Ishikawa (cell line): Measurements from ENCODE around the gene ZG16B.

Experiments
- CEBPB ChIP-seq: IDR thresholded peaks from 2 replicates; pipeline ENCODE4 v1.6.1; 2012
- CREB1 ChIP-seq: IDR thresholded peaks from 2 replicates; pipeline ENCODE4 v1.6.1; 2012; ENCODE audit warnings: low read depth
- EGR1 ChIP-seq: IDR thresholded peaks from 2 replicates; pipeline ENCODE4 v1.6.1; 2012
- EP300 ChIP-seq: IDR thresholded peaks from 2 replicates; pipeline ENCODE4 v1.6.1; 2012; ENCODE audit warnings: borderline replicate concordance
- FOXM1 ChIP-seq: IDR thresholded peaks from 2 replicates; pipeline ENCODE4 v1.6.1; 2012; ENCODE audit warnings: low read depth, borderline replicate concordance
- NFIC ChIP-seq: IDR thresholded peaks from 2 replicates; pipeline ENCODE4 v1.6.1; 2012
- RAD21 ChIP-seq: IDR thresholded peaks from 2 replicates; pipeline ENCODE4 v1.6.1; 2012; ENCODE audit warnings: low read depth
- TAF1 ChIP-seq: IDR thresholded peaks from 2 replicates; pipeline ENCODE4 v1.6.1; 2012; ENCODE audit warnings: low read depth, mild to moderate bottlenecking
- TCF12 ChIP-seq: IDR thresholded peaks from 2 replicates; pipeline ENCODE4 v1.6.1; 2012; ENCODE audit warnings: low read depth
- TEAD4 ChIP-seq: IDR thresholded peaks from 2 replicates; pipeline ENCODE4 v1.6.1; 2012
- YY1 ChIP-seq: IDR thresholded peaks from 2 replicates; pipeline ENCODE4 v1.6.1; 2012; ENCODE audit warnings: low read depth
- ZBTB7A ChIP-seq: IDR thresholded peaks from 2 replicates; pipeline ENCODE4 v1.6.1; 2012; ENCODE audit warnings: low read depth
- TF ChIP-seq, protein P1 (sequence below): IDR thresholded peaks from 2 replicates; pipeline ENCODE4 v1.6.1; 2012; ENCODE audit warnings: low read depth, mild to moderate bottlenecking
- TF ChIP-seq, protein P2 (sequence below): IDR thresholded peaks from 2 replicates; pipeline ENCODE4 v1.6.1; 2012
- TF ChIP-seq, protein P3 (sequence below): IDR thresholded peaks from 2 replicates; pipeline ENCODE4 v1.6.1; 2012

Gene ZG16B

DNA sequence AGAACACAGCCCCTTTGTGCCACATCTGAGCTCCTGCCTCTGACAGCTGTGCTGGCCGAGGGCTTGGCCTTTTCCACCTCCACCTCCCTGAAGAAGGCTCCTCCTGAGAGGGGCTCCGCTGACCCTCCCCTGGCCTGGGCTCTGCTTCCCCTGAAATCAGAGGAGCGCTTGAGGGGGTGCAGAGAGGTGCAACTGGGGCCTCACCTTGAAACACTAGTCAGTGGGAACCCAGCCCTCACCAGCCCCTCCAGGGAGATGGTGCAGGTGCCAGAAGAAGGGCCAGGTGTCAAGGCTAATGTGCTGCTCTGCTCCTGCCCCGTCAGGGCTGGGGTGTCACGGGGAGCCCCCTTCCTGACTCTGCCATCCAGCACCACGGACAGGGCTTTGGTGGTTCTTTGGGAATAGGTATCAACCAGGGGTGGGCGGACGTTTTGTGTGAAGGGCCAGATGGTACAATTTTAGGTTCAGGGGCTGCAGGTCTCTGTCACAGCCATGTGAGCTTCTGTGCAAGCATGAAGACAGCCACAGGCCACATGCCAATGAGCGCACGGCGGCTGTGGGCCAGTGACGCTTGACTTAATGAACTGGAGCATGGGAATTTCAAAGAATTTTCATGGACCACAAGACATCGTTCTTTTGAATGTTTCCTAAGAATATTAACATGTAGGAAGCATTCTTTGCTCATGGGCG, 2.1 kb upstream of the ZG16B start:
- TF ChIP-seq FOXM1 (no peak), CREB1 (no peak)
- TF ChIP-seq, protein P1, sequence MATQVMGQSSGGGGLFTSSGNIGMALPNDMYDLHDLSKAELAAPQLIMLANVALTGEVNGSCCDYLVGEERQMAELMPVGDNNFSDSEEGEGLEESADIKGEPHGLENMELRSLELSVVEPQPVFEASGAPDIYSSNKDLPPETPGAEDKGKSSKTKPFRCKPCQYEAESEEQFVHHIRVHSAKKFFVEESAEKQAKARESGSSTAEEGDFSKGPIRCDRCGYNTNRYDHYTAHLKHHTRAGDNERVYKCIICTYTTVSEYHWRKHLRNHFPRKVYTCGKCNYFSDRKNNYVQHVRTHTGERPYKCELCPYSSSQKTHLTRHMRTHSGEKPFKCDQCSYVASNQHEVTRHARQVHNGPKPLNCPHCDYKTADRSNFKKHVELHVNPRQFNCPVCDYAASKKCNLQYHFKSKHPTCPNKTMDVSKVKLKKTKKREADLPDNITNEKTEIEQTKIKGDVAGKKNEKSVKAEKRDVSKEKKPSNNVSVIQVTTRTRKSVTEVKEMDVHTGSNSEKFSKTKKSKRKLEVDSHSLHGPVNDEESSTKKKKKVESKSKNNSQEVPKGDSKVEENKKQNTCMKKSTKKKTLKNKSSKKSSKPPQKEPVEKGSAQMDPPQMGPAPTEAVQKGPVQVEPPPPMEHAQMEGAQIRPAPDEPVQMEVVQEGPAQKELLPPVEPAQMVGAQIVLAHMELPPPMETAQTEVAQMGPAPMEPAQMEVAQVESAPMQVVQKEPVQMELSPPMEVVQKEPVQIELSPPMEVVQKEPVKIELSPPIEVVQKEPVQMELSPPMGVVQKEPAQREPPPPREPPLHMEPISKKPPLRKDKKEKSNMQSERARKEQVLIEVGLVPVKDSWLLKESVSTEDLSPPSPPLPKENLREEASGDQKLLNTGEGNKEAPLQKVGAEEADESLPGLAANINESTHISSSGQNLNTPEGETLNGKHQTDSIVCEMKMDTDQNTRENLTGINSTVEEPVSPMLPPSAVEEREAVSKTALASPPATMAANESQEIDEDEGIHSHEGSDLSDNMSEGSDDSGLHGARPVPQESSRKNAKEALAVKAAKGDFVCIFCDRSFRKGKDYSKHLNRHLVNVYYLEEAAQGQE, result peak; percentile 86

DNA sequence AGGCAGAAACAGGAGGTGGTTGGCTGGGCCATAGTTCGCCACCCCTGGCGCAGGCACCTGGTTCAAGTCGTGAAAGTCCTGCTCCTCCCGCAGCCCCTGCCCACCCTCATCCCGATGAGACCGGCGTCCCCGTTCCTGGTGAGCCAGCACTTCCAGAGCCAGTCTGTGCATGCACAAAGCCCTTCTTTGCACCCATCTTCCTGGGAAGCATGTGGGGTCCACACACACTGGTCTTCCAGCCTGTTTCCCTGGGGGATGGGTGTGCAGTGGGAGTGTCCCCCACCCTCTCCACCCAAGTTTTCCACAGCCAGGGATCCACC, 1.6 kb upstream of the ZG16B start:
- TF ChIP-seq CREB1, result no peak
- TF ChIP-seq YY1, result no peak
- TF ChIP-seq RAD21, result no peak
- TF ChIP-seq EGR1, result no peak
- TF ChIP-seq TAF1, result no peak
- TF ChIP-seq CEBPB, result no peak
- TF ChIP-seq NFIC, result no peak
- TF ChIP-seq, protein P1, result no peak
- TF ChIP-seq, protein P2, sequence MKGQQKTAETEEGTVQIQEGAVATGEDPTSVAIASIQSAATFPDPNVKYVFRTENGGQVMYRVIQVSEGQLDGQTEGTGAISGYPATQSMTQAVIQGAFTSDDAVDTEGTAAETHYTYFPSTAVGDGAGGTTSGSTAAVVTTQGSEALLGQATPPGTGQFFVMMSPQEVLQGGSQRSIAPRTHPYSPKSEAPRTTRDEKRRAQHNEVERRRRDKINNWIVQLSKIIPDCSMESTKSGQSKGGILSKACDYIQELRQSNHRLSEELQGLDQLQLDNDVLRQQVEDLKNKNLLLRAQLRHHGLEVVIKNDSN, result no peak
- no peak for TF ChIP-seq TCF12
- TF ChIP-seq ZBTB7A, result no peak
- TF ChIP-seq TEAD4, result no peak
- TF ChIP-seq, protein P3, sequence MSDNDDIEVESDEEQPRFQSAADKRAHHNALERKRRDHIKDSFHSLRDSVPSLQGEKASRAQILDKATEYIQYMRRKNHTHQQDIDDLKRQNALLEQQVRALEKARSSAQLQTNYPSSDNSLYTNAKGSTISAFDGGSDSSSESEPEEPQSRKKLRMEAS, result no peak
- TF ChIP-seq FOXM1, result no peak
- no peak for TF ChIP-seq EP300

DNA sequence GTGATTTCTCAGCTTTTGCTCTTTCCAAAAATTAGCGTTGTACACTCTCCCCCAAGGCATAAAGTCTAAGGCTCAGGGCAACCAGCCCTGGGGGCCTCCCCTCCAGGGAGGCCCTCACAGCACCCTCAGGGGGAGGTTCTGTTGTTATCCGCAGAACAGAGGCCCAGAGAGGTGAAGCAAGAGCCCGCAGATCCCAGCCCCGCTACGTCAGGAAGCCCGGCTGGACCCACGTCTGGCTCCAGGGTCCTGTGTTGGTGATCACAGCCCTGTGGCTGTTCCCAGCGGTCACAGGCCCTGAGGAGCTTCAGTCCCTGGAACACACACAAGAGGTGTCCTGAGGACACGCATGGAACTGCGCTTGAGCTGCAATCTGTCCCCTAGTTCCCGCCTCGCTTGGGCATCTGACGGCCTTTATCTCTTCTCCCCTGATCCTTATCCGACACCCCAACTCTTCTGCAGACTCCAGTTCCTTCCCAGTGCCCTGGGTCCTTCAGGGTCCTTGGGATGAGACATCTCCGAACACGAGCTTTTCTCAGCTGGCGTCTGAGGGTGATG, 1.1 kb upstream of the ZG16B start:
- TF ChIP-seq RAD21 (no peak), TAF1 (no peak), TCF12 (no peak), NFIC (no peak), YY1 (no peak), CREB1 (no peak), TEAD4 (no peak), CEBPB (no peak), EP300 (no peak), FOXM1 (no peak), ZBTB7A (no peak), EGR1 (no peak)
- TF ChIP-seq, protein P2, result no peak
- TF ChIP-seq, protein P1, result no peak
- TF ChIP-seq, protein P3, result no peak

DNA sequence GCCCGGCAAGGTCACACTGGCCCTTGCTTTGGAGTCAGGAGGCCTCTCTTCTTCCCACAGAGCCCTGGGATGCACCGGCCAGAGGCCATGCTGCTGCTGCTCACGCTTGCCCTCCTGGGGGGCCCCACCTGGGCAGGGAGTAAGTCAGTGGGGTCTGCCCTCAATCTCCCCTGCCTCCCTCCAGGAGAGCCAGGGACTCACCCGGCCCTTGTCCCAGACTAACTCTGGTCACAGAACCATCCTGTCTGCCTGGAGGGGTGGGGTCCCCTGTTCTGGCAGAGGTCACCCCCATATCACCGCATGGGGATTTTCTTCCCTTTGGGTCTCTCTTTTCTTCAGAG, 222 bp downstream of the ZG16B start:
- TF ChIP-seq EP300, result no peak
- TF ChIP-seq TAF1, result no peak

DNA sequence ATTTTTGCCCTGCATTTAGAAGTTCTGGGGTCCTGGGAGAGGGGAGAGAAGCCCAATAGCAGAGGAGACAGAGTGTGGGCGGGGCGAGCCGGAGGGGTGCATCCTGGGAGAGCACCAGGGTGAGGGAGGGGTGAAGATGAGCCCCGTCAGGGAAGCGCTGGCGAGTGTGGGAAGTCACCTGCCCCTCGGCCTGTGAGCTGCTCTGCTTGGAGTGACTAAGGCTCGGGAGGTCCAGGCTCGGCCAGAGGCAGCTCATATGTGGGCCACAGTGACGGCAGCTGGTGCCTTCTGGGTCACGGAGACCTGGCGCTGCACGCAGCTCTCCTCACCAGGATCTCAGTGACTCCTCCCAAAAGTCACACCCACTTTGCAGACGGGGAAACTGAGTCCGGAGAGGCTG, 1.1 kb downstream of the ZG16B start:
- TF ChIP-seq EGR1 (no peak), TEAD4 (no peak), FOXM1 (no peak), ZBTB7A (no peak), RAD21 (no peak), YY1 (no peak), CEBPB (no peak), CREB1 (no peak), EP300 (no peak), NFIC (no peak), TAF1 (no peak), TCF12 (no peak)
- TF ChIP-seq, protein P2, result no peak
- TF ChIP-seq, protein P3, result no peak
- TF ChIP-seq, protein P1, result no peak
